ENCODE measurements around the gene RBM4B.
A peak's percentile ranks its signal among the peaks of the same experiment; 100 is the strongest.

RBM4B gene

GRCh38 chr11:66639066-66639813 lies 38.4 kb downstream of the RBM4B start:
- ChIA-PET POLR2A (interaction anchor here (0.6 to 3.5 kb wide), 9 partner anchors 9 to 731 kb away, joined by 5 to 68 read pairs (median 8); partner anchors contain the start of genes ACTN3, RBM14, RBM4B and ZDHHC24), CTCF (interaction anchor here (0.9 to 3.7 kb wide), 11 partner anchors 7 to 251 kb away, joined by 3 to 22 read pairs (median 5); no protein-coding TSS in a partner anchor)
- DNase-seq (ENCODE audit: extremely low spot score) = no peak

GRCh38 chr11:66638177-66639065 lies 39.3 kb downstream of the RBM4B start, which contains the start of gene RBM4:
TSS of gene RBM4 (plus strand) at chr11:66638703. CDS start at chr11:66639712, 1,009 bp downstream.
- TF ChIP-seq, protein P1, sequence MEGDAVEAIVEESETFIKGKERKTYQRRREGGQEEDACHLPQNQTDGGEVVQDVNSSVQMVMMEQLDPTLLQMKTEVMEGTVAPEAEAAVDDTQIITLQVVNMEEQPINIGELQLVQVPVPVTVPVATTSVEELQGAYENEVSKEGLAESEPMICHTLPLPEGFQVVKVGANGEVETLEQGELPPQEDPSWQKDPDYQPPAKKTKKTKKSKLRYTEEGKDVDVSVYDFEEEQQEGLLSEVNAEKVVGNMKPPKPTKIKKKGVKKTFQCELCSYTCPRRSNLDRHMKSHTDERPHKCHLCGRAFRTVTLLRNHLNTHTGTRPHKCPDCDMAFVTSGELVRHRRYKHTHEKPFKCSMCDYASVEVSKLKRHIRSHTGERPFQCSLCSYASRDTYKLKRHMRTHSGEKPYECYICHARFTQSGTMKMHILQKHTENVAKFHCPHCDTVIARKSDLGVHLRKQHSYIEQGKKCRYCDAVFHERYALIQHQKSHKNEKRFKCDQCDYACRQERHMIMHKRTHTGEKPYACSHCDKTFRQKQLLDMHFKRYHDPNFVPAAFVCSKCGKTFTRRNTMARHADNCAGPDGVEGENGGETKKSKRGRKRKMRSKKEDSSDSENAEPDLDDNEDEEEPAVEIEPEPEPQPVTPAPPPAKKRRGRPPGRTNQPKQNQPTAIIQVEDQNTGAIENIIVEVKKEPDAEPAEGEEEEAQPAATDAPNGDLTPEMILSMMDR (IDR thresholded peaks at IDR 0.05; ENCODE audit: control extremely low read depth, extremely low read depth, low read depth, missing control alignments) = no peak
- ChIA-PET CTCF (interaction anchor here (0.9 to 3.7 kb wide), 18 partner anchors 8 to 250 kb away, joined by 3 to 22 read pairs (median 4); partner anchors contain the start of genes CCDC87, CCS and MRPL11), POLR2A (interaction anchor here (0.6 to 3.5 kb wide), 16 partner anchors 8 to 191 kb away, joined by 3 to 68 read pairs (median 6); partner anchors contain the start of genes ACTN3, PELI3, RBM14 and RBM4B)
- DNase-seq (ENCODE audit: extremely low spot score) = peak; percentile 98

More at GRCh38 chr11:66639066-66639813, 38.4 kb downstream of the RBM4B start:
- TF ChIP-seq, protein P1 (IDR thresholded peaks at IDR 0.05; ENCODE audit: control extremely low read depth, extremely low read depth, low read depth, missing control alignments) = no peak

- ChIA-PET POLR2A (interaction anchor here (0.8 to 3.5 kb wide), 13 partner anchors 8 to 192 kb away, joined by 3 to 68 read pairs (median 7); partner anchors contain the start of genes ACTN3, PELI3, RBM14 and RBM4B), CTCF (interaction anchor here (0.9 to 3.7 kb wide), 16 partner anchors 9 to 199 kb away, joined by 3 to 22 read pairs (median 4); partner anchors contain the start of genes CCDC87, CCS and MRPL11)
- TF ChIP-seq, protein P1 (IDR thresholded peaks at IDR 0.05; ENCODE audit: control extremely low read depth, extremely low read depth, low read depth, missing control alignments) = no peak
- no peak for DNase-seq (ENCODE audit: extremely low spot score)
These were observed 40.0 kb downstream of the RBM4B start for GRCh38 chr11:66637557-66638176.

DNA sequence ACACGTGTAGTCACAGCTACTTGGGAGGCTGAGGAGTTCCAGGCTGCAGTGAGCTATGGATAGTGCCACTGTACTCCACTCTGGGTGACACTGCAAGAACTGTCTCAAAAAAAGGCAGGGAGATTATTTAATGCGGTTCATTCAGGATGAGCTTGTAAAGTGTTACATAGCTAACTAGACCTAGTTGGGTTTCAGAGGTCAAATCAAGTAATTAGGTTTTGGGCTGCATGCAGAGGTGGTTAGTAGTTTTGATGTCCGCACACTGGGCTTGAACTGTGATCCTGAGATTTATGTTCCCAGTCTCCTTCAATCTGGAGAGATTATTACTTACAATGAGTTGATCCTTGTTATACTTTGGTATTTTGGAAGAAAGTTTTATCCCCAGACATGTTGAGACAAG lies 41.3 kb downstream of the RBM4B start:
- no peak for DNase-seq (ENCODE audit: extremely low spot score)
- ChIA-PET CTCF (interaction anchor here (1.2 to 3.7 kb wide), 3 partner anchors 8 to 13 kb away, joined by 4 to 22 read pairs (median 10); no protein-coding TSS in a partner anchor), POLR2A (interaction anchor here (0.5 to 3.5 kb wide), 4 partner anchors 12 to 1570 kb away, joined by 3 to 68 read pairs (median 4); no protein-coding TSS in a partner anchor)
- TF ChIP-seq, protein P1 (IDR thresholded peaks at IDR 0.05; ENCODE audit: control extremely low read depth, extremely low read depth, low read depth, missing control alignments) = no peak

DNA sequence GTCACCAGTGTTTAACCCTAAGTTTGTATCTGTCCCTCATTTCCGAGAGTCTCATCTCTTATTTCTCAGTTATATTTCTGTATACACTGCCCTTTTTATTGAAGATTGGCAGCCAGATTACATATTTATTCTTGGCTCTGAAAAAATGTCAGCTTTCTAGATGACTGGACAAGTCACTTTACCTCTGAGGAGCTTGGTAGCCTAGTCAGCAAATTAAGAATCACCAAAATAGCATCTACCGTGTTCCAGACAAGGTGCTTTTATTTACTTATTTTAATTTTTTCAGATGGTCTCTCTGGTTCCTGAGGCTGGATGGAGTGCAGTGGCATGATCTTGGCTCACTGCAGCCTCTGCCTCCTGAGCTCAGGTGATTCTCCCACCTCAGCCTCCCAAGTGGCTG lies 44.7 kb downstream of the RBM4B start:
- ChIA-PET POLR2A (interaction anchor here (0.7 to 2.7 kb wide), 3 partner anchors 9 to 14 kb away, joined by 3 to 20 read pairs (median 4); no protein-coding TSS in a partner anchor), CTCF (interaction anchor here (0.8 kb wide), 1 partner anchor 9 kb away, joined by 3 read pairs; no protein-coding TSS in a partner anchor)
- no peak for DNase-seq (ENCODE audit: extremely low spot score)
- TF ChIP-seq, protein P1 (IDR thresholded peaks at IDR 0.05; ENCODE audit: control extremely low read depth, extremely low read depth, low read depth, missing control alignments) = no peak

Measured in GM10248 (cell line).